Activated CD8-positive, alpha-beta T cell treated with anti-CD3 and anti-CD28 coated beads, Interleukin-2, amount 10 ng/mL, durations not matched to agents 7 days and 5 days (primary cell): Measurements from ENCODE around the gene PKLR. TPM values are rescaled to one million over a fixed set of nuclear protein-coding genes. Genes with fewer than 3 reads are reported as not detected.

Experiments used
- ATAC-seq: fragments of 150-1000 bp; cut with Tn5 transposase; one replicate; pipeline ENCODE4 v1.10.0; 2021; ENCODE audit warnings: moderate library complexity
- CTCF ChIA-PET: fragments of 350-600 bp; sonication (Branson Sonifier 250); formaldehyde crosslinking; loops from one replicate; lab custom pipeline; 2021; ENCODE audit warnings: antibody characterized with exemption; lab: Charles Lee
- POLR2A ChIA-PET: fragments of 350-600 bp; sonication (Branson Sonifier 250); formaldehyde crosslinking; loops from one replicate; lab custom pipeline; 2021; ENCODE audit warnings: antibody characterized with exemption; lab: Charles Lee
- DNase-seq: peaks from one replicate; pipeline ENCODE4 v3.0.0-alpha.2; 2020
- H3K27ac Mint-ChIP-seq: one replicate; pipeline ENCODE4 v1.8.0; 2021; ENCODE audit warnings: mild to moderate bottlenecking, mixed read lengths
- H3K27me3 Mint-ChIP-seq: one replicate; pipeline ENCODE4 v1.8.0; 2021; ENCODE audit warnings: low read depth, mixed read lengths
- H3K36me3 Mint-ChIP-seq: one replicate; pipeline ENCODE4 v1.8.0; 2021; ENCODE audit warnings: low read depth, mixed read lengths
- H3K4me1 Mint-ChIP-seq: one replicate; pipeline ENCODE4 v1.8.0; 2021; ENCODE audit warnings: low read depth, mixed read lengths
- H3K4me3 Mint-ChIP-seq: one replicate; pipeline ENCODE4 v1.8.0; 2021; ENCODE audit warnings: mild to moderate bottlenecking, mixed read lengths
- H3K9me3 Mint-ChIP-seq: one replicate; pipeline ENCODE4 v1.8.0; 2022; ENCODE audit warnings: mixed read lengths; ENCODE audit not compliant: insufficient read depth
- total RNA-seq, 2 experiments: library from RNA; stranded (reverse); gene quantifications; one replicate each; pipeline ENCODE4 v1.2.3, GENCODE V29; 2021

PKLR gene
- total RNA-seq, 2 experiments from 2014 or later = not detected

DNA sequence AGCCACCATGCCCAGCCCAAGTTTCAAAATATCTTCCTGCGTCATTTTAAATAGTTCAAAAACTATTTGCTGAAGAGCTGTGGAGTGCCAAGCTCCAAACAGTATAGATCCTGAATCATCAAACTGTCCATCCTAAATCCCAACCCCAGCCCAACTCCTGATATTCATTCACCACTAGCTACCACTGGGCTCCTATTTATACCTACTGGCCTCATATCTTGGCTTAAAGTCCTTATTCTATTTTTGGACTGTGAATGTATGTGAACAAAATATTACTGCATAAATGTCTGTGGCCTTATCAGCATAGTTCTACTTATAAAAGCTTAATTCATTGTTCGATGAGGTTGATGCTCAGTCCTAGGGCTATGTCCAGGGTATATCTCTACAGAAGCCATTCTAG, 33.9 kb downstream of the PKLR start:
- Mint-ChIP-seq H3K27me3 (no peaks in the 10 kb centered on the region), H3K4me1 (peaks cover 43% of the 10 kb centered on the region), H3K36me3 (peaks cover 87% of the 10 kb centered on the region), H3K9me3 (no peaks in the 10 kb centered on the region), H3K27ac (no peak overlapping the region), H3K4me3 (no peak overlapping the region)
- ATAC-seq (no peak), DNase-seq (no peak)
- CTCF ChIA-PET = interaction anchor here (1.4 to 5.5 kb wide), 2 partner anchors 11 to 15 kb away, joined by 3 to 59 read pairs; no protein-coding TSS in a partner anchor
- POLR2A ChIA-PET = interaction anchor here (1.3 kb wide), 1 partner anchor 23 kb away, joined by 8 read pairs; no protein-coding TSS in a partner anchor

- ChIA-PET CTCF (interaction anchor here (0.9 to 5.5 kb wide), 5 partner anchors 12 to 182 kb away, joined by 3 to 59 read pairs (median 4); partner anchors contain the start of gene THBS3), POLR2A (interaction anchor here (1.3 to 1.5 kb wide), 2 partner anchors 11 to 22 kb away, joined by 6 to 8 read pairs; partner anchors contain the start of gene ENTREP3)
- Mint-ChIP-seq H3K4me1 (peaks cover 42% of the 10 kb centered on the region), H3K36me3 (peaks cover 89% of the 10 kb centered on the region), H3K9me3 (no peaks in the 10 kb centered on the region), H3K27me3 (no peaks in the 10 kb centered on the region), H3K27ac (no peak overlapping the region), H3K4me3 (no peak overlapping the region)
- no peak for ATAC-seq
- DNase-seq = no peak
Measured at GRCh38 chr1:155266553-155266952, 34.7 kb downstream of the PKLR start.

GRCh38 chr1:155263067-155263466, 38.2 kb downstream of the PKLR start:
- H3K27ac Mint-ChIP-seq = peak overlapping the region; percentile 93
- H3K36me3 Mint-ChIP-seq = peaks cover 77% of the 10 kb centered on the region
- ChIA-PET POLR2A (interaction anchor here (0.8 to 1.8 kb wide), 2 partner anchors 10 to 45 kb away, joined by 3 to 10 read pairs; partner anchors contain the start of genes CLK2 and FDPS), CTCF (interaction anchor here (0.8 to 5.5 kb wide), 2 partner anchors 11 to 61 kb away, joined by 3 to 59 read pairs; no protein-coding TSS in a partner anchor)
- H3K4me3 Mint-ChIP-seq = peak overlapping the region; percentile 98
- no peaks in the 10 kb centered on the region for H3K9me3 Mint-ChIP-seq
- ATAC-seq (no peak), DNase-seq (no peak)
- H3K27me3 Mint-ChIP-seq = no peaks in the 10 kb centered on the region
- peaks cover 42% of the 10 kb centered on the region for H3K4me1 Mint-ChIP-seq

GRCh38 chr1:155261852-155262673, 39.2 kb downstream of the PKLR start, which contains the start of gene SCAMP3:
Gene SCAMP3 (minus strand): TSS chr1:155262360. CDS start chr1:155262151, 209 bp downstream.
- H3K27ac Mint-ChIP-seq = peak within 1 kb of the TSS; percentile 93
- POLR2A ChIA-PET = interaction anchor here (1.0 to 1.9 kb wide), 7 partner anchors 8 to 68 kb away, joined by 3 to 21 read pairs (median 6); partner anchors contain the start of gene CLK2
- no peaks in the 10 kb centered on the region for H3K9me3 Mint-ChIP-seq

GRCh38 chr1:155261493-155261851, 39.8 kb downstream of the PKLR start:
- peak overlapping the region; percentile 93 for H3K27ac Mint-ChIP-seq
- H3K4me1 Mint-ChIP-seq = peaks cover 42% of the 10 kb centered on the region
- H3K4me3 Mint-ChIP-seq = peak overlapping the region; percentile 98
- H3K27me3 Mint-ChIP-seq = no peaks in the 10 kb centered on the region
- CTCF ChIA-PET = interaction anchor here (0.8 to 4.4 kb wide), 10 partner anchors 11 to 715 kb away, joined by 3 to 120 read pairs (median 4); partner anchors contain the start of genes CLK2, FDPS and KRTCAP2
- POLR2A ChIA-PET = interaction anchor here (1.0 to 1.9 kb wide), 7 partner anchors 9 to 67 kb away, joined by 3 to 21 read pairs (median 6); partner anchors contain the start of gene CLK2
- H3K36me3 Mint-ChIP-seq = peaks cover 73% of the 10 kb centered on the region
- peak; percentile 31 for ATAC-seq
- H3K9me3 Mint-ChIP-seq = no peaks in the 10 kb centered on the region
- peak; percentile 46 for DNase-seq

More at GRCh38 chr1:155261852-155262673, 39.2 kb downstream of the PKLR start, which contains the start of gene SCAMP3:
- ATAC-seq (peak; percentile 95), DNase-seq (peak; percentile 94)
- H3K4me1 Mint-ChIP-seq = peaks cover 42% of the 10 kb centered on the region
- peak within 1 kb of the TSS; percentile 98 for H3K4me3 Mint-ChIP-seq
- peaks cover 73% of the 10 kb centered on the region for H3K36me3 Mint-ChIP-seq
- CTCF ChIA-PET = interaction anchor here (0.8 to 4.4 kb wide), 9 partner anchors 11 to 715 kb away, joined by 3 to 120 read pairs (median 5); partner anchors contain the start of genes CLK2, FDPS and KRTCAP2
- H3K27me3 Mint-ChIP-seq = no peaks in the 10 kb centered on the region

- POLR2A ChIA-PET = interaction anchor here (0.8 kb wide), 1 partner anchor 63 kb away, joined by 3 read pairs; no protein-coding TSS in a partner anchor
- no peak for ATAC-seq
- peak overlapping the region; percentile 26 for H3K27ac Mint-ChIP-seq
Measured at GRCh38 chr1:155260276-155260675, 41.0 kb downstream of the PKLR start.

GRCh38 chr1:155256058-155256852, 45.0 kb downstream of the PKLR start:
- CTCF ChIA-PET = interaction anchor here (0.9 to 3.3 kb wide), 2 partner anchors 12 to 68 kb away, joined by 3 to 11 read pairs; no protein-coding TSS in a partner anchor
- Mint-ChIP-seq H3K27ac (peak overlapping the region; percentile 56), H3K36me3 (peaks cover 26% of the 10 kb centered on the region), H3K4me3 (peak overlapping the region; percentile 76), H3K9me3 (no peaks in the 10 kb centered on the region), H3K4me1 (peaks cover 33% of the 10 kb centered on the region), H3K27me3 (no peaks in the 10 kb centered on the region)
- POLR2A ChIA-PET = interaction anchor here (0.7 to 1.7 kb wide), 6 partner anchors 10 to 47 kb away, joined by 3 to 6 read pairs (median 3); partner anchors contain the start of gene CLK2
- DNase-seq (no peak), ATAC-seq (no peak)

More at GRCh38 chr1:155260276-155260675, 41.0 kb downstream of the PKLR start:
- Mint-ChIP-seq H3K4me1 (peaks cover 46% of the 10 kb centered on the region), H3K4me3 (peak overlapping the region; percentile 98), H3K36me3 (peaks cover 65% of the 10 kb centered on the region), H3K27me3 (no peaks in the 10 kb centered on the region), H3K9me3 (no peaks in the 10 kb centered on the region)
- CTCF ChIA-PET = interaction anchor here (1.0 to 4.4 kb wide), 3 partner anchors 9 to 63 kb away, joined by 3 to 120 read pairs (median 4); no protein-coding TSS in a partner anchor
- DNase-seq = no peak

DNA sequence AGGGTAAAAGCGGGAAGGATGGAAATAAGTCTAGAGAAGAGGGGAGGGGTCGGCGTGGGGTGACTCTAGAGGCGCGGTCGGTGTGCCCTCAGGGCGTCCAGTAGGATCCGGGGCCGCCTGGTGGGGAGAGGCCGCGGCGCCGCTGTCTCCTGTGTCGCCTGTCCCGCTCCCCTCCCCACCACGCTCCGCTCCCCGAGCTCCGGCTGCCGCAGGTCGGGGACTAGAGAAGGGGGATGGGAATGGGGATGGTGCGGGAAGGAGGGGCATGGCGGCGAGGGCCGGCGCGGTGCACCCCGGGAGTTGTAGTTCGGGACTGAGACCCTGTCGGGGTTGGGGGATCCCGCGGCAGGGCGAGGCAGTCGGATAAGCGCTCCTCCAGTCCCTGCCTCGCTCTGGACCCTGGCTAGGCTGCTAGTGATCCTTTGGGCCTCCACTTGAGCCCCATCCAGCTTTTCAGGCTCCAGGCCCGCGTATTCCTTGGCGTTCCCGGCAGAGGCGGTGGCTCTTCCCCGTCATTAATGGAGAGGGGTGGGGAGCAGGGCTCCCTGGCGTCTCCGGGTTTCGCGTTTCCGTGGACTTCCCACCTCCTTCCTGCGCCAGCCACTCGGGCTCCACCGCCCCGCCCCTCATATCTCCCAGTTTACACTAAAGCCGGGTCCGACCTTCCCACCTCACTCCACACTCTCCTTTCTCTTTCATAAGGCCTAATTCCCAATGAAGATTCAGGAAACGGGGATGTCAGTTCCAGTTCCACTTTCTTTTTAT, 45.8 kb downstream of the PKLR start, which contains the start of gene ENTREP3:
ENTREP3 (minus strand) TSS at position 241 of the 765 bp plus-strand sequence. CDS start 606 bp downstream, outside the sequence.
- H3K27ac Mint-ChIP-seq = peak within 1 kb of the TSS; percentile 56
- no peaks in the 10 kb centered on the region for H3K27me3 Mint-ChIP-seq
- no peaks in the 10 kb centered on the region for H3K9me3 Mint-ChIP-seq
- DNase-seq (peak; percentile 85), ATAC-seq (peak; percentile 65)
- H3K36me3 Mint-ChIP-seq = peaks cover 24% of the 10 kb centered on the region
- CTCF ChIA-PET = interaction anchor here (0.9 to 3.3 kb wide), 5 partner anchors 10 to 68 kb away, joined by 3 to 11 read pairs (median 3); partner anchors contain the start of gene CLK2
- H3K4me3 Mint-ChIP-seq = peak within 1 kb of the TSS; percentile 76
- POLR2A ChIA-PET = interaction anchor here (0.9 to 1.7 kb wide), 6 partner anchors 11 to 61 kb away, joined by 3 to 6 read pairs (median 4); partner anchors contain the start of gene CLK2
- peaks cover 33% of the 10 kb centered on the region for H3K4me1 Mint-ChIP-seq

DNA sequence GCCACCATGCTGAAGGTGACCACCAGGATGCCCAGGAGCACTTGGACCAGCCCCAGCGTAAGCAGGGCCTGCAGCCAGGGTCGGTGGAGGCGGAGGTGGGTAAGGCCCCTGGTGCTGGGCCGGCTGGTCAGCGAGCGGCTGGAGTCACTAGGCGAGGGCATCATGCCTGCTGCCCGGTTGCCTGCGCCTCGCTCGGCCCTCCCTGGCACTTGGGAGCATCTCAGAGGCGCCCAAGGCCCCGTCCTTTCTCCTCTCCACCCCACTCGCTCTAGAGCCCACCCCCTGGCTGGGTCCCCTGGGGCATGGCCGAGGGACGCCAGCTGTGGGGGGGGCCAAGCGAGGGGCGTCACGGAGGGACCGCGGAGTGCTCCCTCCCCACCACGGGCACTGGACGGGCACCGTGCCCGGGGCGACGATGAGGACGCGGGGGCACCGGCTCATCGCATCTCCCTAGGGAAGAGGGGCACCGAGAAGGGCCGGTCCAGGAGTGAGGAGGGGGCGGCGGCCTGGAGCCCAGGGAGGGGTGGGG, 46.5 kb downstream of the PKLR start:
- Mint-ChIP-seq H3K27ac (peak overlapping the region; percentile 30), H3K9me3 (no peaks in the 10 kb centered on the region), H3K4me3 (peak overlapping the region; percentile 76), H3K4me1 (peaks cover 31% of the 10 kb centered on the region), H3K36me3 (peaks cover 20% of the 10 kb centered on the region), H3K27me3 (no peaks in the 10 kb centered on the region)
- ChIA-PET POLR2A (interaction anchor here (1.0 to 1.7 kb wide), 4 partner anchors 11 to 62 kb away, joined by 3 to 6 read pairs (median 4); partner anchors contain the start of gene CLK2), CTCF (interaction anchor here (1.0 to 3.3 kb wide), 4 partner anchors 10 to 69 kb away, joined by 3 to 11 read pairs (median 4); partner anchors contain the start of gene CLK2)
- ATAC-seq = no peak
- no peak for DNase-seq
